ENCODE data around the gene ALKBH8.
"Not testable (repeated sequence)": the region's sequence is repeated elsewhere in the genome, so short reads cannot be mapped to it uniquely, and the experiment has no call there.

ALKBH8 gene

DNA sequence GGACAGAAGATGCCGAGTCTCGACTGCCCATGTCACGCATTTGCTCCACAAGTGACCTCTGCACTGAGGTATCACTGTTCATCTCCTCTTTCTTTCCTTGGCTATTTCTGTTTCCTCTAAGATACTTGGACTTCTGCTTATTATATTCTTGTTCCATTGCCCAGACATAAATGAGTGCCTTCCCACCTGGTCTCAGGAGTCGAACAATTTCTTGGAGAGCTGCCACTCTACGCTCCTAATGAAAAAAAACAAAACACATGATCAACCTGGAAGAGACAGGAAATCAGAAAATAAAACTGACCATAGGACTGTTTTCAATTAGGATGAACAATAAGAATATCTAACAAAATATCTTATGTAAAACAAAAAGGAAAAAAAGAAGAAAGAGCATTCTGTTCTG is 60.6 kb downstream of the ALKBH8 start:
- Histone ChIP-seq H3K4me1 (ENCODE audit: control insufficient read depth, insufficient read depth, low read length, poor library complexity, severe bottlenecking) (no peaks in the 10 kb centered on the region), H3K4me3 (ENCODE audit: extremely low read depth, insufficient read depth, low read length, poor library complexity, severe bottlenecking) (no peak overlapping the region), H3K36me3 (ENCODE audit: control insufficient read depth, insufficient read depth, low read length) (peaks cover 27% of the 10 kb centered on the region), H3K9me3 (ENCODE audit: control insufficient read depth, low read length) (peaks cover 8% of the 10 kb centered on the region), H3K27ac (ENCODE audit: low read depth, low read length, severe bottlenecking) (no peak overlapping the region)
- WGBS, 2 experiments (ENCODE audit: insufficient coverage in 2 of 2), result 97 to 100% methylated on average over 3 of the region's 5 CpGs

DNA sequence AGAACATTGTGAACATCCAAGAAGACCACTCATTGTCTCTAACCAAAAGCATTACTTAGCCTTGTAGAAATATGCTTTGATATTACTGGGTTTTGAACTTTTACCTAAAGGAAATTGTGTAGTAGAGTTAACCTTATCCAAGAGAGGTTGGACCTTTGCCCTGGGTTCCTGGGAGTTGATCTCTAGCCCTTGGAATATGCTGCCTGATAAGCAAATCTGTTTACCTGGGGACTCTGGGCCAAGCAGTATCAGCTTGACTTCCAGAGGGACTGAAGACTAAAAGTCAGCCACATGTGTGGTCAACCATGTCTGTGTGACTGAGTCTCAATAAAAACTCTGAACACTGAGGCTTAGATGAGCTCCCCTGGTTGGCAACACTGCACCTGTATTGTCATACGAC is 63.8 kb downstream of the ALKBH8 start:
- Histone ChIP-seq H3K9me3 (ENCODE audit: control insufficient read depth, low read length) (peaks cover 8% of the 10 kb centered on the region), H3K36me3 (ENCODE audit: control insufficient read depth, insufficient read depth, low read length) (peaks cover 27% of the 10 kb centered on the region), H3K27ac (ENCODE audit: low read depth, low read length, severe bottlenecking) (no peak overlapping the region), H3K4me3 (ENCODE audit: extremely low read depth, insufficient read depth, low read length, poor library complexity, severe bottlenecking) (no peak overlapping the region), H3K4me1 (ENCODE audit: control insufficient read depth, insufficient read depth, low read length, poor library complexity, severe bottlenecking) (no peaks in the 10 kb centered on the region)
- WGBS, 2 experiments (ENCODE audit: insufficient coverage in 2 of 2), result 94 to 100% methylated on average over 1 of the region's 1 CpG

DNA sequence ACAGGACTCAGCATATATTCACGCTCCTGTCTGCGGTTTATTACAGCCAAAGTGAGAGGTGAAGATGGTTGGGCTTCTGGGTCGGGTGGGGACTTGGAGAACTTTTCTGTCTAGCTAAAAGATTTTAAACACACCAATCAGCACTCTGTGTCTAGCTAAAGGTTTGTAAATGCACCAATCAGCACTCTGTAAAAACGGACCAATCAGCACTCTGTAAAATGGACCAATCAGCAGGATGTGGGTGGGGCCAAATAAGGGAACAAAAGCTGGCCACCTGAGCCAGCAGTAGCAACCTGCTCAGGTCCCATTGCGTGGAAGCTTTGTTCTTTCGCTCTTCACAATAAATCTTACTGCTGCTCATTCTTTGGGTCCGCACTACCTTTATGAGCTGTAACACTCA is 68.2 kb downstream of the ALKBH8 start:
- not testable (repeated sequence) for H3K36me3 ChIP-seq (ENCODE audit: control insufficient read depth, insufficient read depth, low read length); H3K4me1 ChIP-seq (ENCODE audit: control insufficient read depth, insufficient read depth, low read length, poor library complexity, severe bottlenecking); H3K9me3 ChIP-seq (ENCODE audit: control insufficient read depth, low read length); H3K4me3 ChIP-seq (ENCODE audit: extremely low read depth, insufficient read depth, low read length, poor library complexity, severe bottlenecking); H3K27ac ChIP-seq (ENCODE audit: low read depth, low read length, severe bottlenecking)
- WGBS, 2 experiments (ENCODE audit: insufficient coverage in 2 of 2), result 89 to 96% methylated on average over 3 to 4 of the region's 7 CpGs

DNA sequence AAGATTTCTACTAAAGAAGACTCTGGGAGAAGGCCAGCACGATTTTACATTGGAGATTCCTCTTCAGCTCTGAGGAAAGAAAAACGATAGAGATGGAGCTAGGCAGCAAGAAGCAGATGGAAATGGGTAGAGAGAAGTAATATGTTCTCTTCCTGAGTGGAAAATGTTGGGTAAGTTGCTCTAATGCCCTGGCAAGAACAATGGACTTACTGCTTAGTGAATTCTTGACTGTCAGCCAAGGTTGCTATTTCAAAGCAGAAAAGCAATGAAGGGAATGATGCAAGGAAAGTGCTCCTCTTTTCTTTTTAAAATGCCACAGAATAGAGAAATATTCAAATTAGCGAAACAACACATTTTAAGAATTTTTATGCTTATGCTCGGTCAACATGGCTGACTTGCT is 69.5 kb downstream of the ALKBH8 start:
- Histone ChIP-seq H3K4me1 (ENCODE audit: control insufficient read depth, insufficient read depth, low read length, poor library complexity, severe bottlenecking) (no peaks in the 10 kb centered on the region), H3K27ac (ENCODE audit: low read depth, low read length, severe bottlenecking) (no peak overlapping the region), H3K9me3 (ENCODE audit: control insufficient read depth, low read length) (no peaks in the 10 kb centered on the region), H3K4me3 (ENCODE audit: extremely low read depth, insufficient read depth, low read length, poor library complexity, severe bottlenecking) (no peak overlapping the region), H3K36me3 (ENCODE audit: control insufficient read depth, insufficient read depth, low read length) (no peaks in the 10 kb centered on the region)
- 79 to 80% methylated on average over 4 of the region's 4 CpGs for WGBS, 2 experiments (ENCODE audit: insufficient coverage in 2 of 2)

DNA sequence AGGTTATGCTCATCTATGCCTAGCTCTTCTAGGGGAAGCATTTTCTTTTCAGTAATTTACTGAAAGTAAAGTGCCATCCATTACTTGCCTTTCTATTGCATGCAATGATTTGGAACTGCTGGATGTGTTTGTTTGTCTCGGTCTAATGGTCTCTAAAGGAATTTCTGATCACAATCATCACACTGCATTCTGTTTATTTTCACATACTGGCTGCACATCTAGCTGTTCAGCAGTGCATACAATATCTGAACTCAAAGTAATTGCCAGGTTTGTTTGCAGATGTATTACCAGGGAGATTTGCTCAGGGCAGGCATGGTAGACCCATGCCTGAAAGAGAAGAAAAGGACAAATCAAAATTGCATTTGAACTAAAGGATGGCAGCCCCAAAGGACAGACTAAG is 71.5 kb downstream of the ALKBH8 start:
- WGBS, 2 experiments (ENCODE audit: insufficient coverage in 2 of 2), result 80% methylated on average over 1 of the region's 1 CpG; no CpG with 5 or more reads in 1 of the 2 experiments
- no peak overlapping the region for H3K4me3 ChIP-seq (ENCODE audit: extremely low read depth, insufficient read depth, low read length, poor library complexity, severe bottlenecking)
- no peak overlapping the region for H3K27ac ChIP-seq (ENCODE audit: low read depth, low read length, severe bottlenecking)
- no peaks in the 10 kb centered on the region for H3K9me3 ChIP-seq (ENCODE audit: control insufficient read depth, low read length)
- no peaks in the 10 kb centered on the region for H3K4me1 ChIP-seq (ENCODE audit: control insufficient read depth, insufficient read depth, low read length, poor library complexity, severe bottlenecking)
- no peaks in the 10 kb centered on the region for H3K36me3 ChIP-seq (ENCODE audit: control insufficient read depth, insufficient read depth, low read length)

DNA sequence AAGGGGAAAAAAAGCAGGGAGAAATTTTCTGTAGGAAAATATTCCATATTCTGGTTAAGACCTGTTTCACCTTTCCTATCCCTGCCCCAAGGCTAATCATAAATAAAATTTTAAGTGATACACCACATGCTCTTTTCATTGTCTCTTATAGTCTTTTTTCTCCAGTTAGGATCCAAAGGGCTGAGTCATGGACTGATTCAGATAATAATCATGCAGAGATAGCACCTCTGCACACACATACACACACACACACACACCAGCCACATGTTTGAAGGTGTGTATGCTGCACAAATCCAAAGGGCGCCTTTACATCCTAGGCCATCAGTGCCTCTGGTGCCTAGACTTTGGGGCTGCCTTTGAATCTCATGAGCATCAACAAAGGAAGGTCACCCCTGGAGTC is 72.4 kb downstream of the ALKBH8 start:
- no peak overlapping the region for H3K4me3 ChIP-seq (ENCODE audit: extremely low read depth, insufficient read depth, low read length, poor library complexity, severe bottlenecking)
- no peaks in the 10 kb centered on the region for H3K4me1 ChIP-seq (ENCODE audit: control insufficient read depth, insufficient read depth, low read length, poor library complexity, severe bottlenecking)
- H3K27ac ChIP-seq (ENCODE audit: low read depth, low read length, severe bottlenecking), result no peak overlapping the region
- H3K9me3 ChIP-seq (ENCODE audit: control insufficient read depth, low read length), result no peaks in the 10 kb centered on the region
- 100% methylated on average over 1 of the region's 1 CpG; no CpG with 5 or more reads in 1 of the 2 experiments for WGBS, 2 experiments (ENCODE audit: insufficient coverage in 2 of 2)
- no peaks in the 10 kb centered on the region for H3K36me3 ChIP-seq (ENCODE audit: control insufficient read depth, insufficient read depth, low read length)

DNA sequence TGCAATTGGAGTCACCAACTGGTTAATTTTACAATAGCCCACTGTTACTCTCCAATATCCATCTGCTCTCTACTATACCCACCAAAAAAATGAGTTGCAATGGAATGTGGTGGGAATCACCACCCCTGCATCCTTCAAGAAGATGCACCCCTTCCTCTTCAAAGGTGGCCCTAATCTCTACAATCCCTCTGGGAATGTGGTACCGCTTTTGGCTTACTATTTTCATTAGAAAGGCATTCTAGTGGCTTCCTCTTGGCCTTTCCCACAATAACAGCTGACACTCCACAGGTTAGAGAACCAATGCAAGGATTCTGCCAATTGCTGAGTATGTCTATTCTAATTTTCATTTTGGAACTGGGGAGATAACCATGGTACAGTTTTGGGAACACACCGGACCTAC is 74.7 kb downstream of the ALKBH8 start:
- H3K4me1 ChIP-seq (ENCODE audit: control insufficient read depth, insufficient read depth, low read length, poor library complexity, severe bottlenecking), result no peaks in the 10 kb centered on the region
- no peak overlapping the region for H3K4me3 ChIP-seq (ENCODE audit: extremely low read depth, insufficient read depth, low read length, poor library complexity, severe bottlenecking)
- H3K36me3 ChIP-seq (ENCODE audit: control insufficient read depth, insufficient read depth, low read length), result no peaks in the 10 kb centered on the region
- no peaks in the 10 kb centered on the region for H3K9me3 ChIP-seq (ENCODE audit: control insufficient read depth, low read length)
- WGBS, 2 experiments (ENCODE audit: insufficient coverage in 2 of 2), result 100% methylated on average over 1 to 2 of the region's 2 CpGs
- no peak overlapping the region for H3K27ac ChIP-seq (ENCODE audit: low read depth, low read length, severe bottlenecking)

DNA sequence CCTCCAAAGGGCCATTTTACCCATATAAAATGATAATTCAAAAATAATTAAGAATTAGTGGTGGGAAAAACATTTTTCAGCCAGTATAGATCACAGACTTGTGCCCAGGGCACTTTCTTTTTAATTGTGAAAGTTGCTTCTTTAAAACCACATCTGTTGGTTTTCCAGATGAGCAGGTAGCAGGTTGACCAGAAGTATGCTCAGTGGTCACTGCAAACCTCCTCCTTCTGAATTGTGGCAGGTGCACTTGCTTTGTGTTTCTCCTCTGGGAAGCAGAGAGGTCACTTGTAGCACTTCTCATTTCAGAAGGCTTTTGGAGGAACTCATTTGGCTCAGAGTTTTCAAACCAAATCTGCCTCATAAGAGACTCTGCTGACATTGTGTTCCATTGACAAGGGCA is 83.3 kb downstream of the ALKBH8 start:
- no peak overlapping the region for H3K27ac ChIP-seq (ENCODE audit: low read depth, low read length, severe bottlenecking)
- H3K4me3 ChIP-seq (ENCODE audit: extremely low read depth, insufficient read depth, low read length, poor library complexity, severe bottlenecking), result no peak overlapping the region
- no peaks in the 10 kb centered on the region for H3K36me3 ChIP-seq (ENCODE audit: control insufficient read depth, insufficient read depth, low read length)
- H3K9me3 ChIP-seq (ENCODE audit: control insufficient read depth, low read length), result no peaks in the 10 kb centered on the region
- H3K4me1 ChIP-seq (ENCODE audit: control insufficient read depth, insufficient read depth, low read length, poor library complexity, severe bottlenecking), result no peaks in the 10 kb centered on the region

DNA sequence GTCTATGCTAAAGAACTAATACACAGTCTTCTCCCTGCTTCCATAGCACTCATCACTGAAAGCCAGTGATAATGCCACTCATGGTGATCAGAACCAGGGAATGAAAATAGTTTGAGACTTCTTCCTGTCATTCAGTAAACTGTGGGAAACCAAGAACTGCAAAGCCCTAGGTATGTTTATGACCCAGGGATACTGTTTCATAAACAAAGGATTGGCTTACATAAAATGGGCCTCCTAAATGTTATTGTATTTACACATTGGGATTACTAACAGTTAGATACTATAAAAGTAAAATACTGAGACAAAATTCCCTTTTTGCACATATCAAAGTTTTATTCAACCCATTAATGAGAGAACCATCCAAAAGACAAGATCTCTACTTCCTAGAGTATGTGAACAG is 86.6 kb downstream of the ALKBH8 start:
- Histone ChIP-seq H3K9me3 (ENCODE audit: control insufficient read depth, low read length) (no peaks in the 10 kb centered on the region), H3K4me3 (ENCODE audit: extremely low read depth, insufficient read depth, low read length, poor library complexity, severe bottlenecking) (no peak overlapping the region), H3K27ac (ENCODE audit: low read depth, low read length, severe bottlenecking) (no peak overlapping the region), H3K36me3 (ENCODE audit: control insufficient read depth, insufficient read depth, low read length) (no peaks in the 10 kb centered on the region), H3K4me1 (ENCODE audit: control insufficient read depth, insufficient read depth, low read length, poor library complexity, severe bottlenecking) (no peaks in the 10 kb centered on the region)

DNA sequence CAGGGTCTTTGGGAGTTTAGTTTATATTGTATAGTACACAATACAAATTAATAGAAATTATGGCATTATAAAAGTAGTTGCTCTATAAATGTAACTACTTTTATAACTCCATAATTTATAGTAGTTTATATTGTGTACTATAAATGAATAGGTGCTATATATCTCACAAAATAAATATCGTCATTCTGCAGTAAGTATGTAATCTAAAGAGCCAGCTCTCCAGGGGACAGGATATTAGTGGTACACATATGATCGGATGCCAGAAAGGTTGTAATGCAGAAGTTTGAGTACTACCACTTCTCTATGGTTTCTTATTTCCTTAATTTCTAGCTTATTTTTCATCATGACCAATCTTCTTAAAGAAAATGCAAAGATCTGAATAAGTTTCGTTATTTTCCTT is 87.7 kb downstream of the ALKBH8 start:
- no peaks in the 10 kb centered on the region for H3K4me1 ChIP-seq (ENCODE audit: control insufficient read depth, insufficient read depth, low read length, poor library complexity, severe bottlenecking)
- H3K4me3 ChIP-seq (ENCODE audit: extremely low read depth, insufficient read depth, low read length, poor library complexity, severe bottlenecking), result no peak overlapping the region
- 100% methylated on average over 1 of the region's 3 CpGs; no CpG with 5 or more reads in 1 of the 2 experiments for WGBS, 2 experiments (ENCODE audit: insufficient coverage in 2 of 2)
- H3K27ac ChIP-seq (ENCODE audit: low read depth, low read length, severe bottlenecking), result no peak overlapping the region
- no peaks in the 10 kb centered on the region for H3K36me3 ChIP-seq (ENCODE audit: control insufficient read depth, insufficient read depth, low read length)
- H3K9me3 ChIP-seq (ENCODE audit: control insufficient read depth, low read length), result no peaks in the 10 kb centered on the region

DNA sequence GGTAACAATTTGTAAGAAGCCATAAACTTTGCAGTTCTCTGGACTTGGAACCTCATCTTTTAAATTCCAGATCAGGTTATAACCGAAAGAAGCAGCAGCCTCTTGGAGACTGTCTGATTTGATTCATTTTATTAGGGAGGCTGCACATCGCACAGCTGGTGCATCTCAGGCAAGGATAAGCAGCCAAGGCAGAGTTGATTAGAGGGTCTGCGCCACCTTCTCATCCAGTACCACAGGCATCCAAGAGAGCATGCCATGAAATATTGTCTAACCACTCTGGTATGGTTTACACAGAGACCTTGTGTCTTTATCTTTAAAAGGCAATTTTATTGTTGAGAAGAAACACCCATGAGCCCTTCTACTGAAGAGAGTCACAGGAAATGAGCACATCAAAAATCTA is 91.7 kb downstream of the ALKBH8 start:
- H3K4me1 ChIP-seq (ENCODE audit: control insufficient read depth, insufficient read depth, low read length, poor library complexity, severe bottlenecking), result no peaks in the 10 kb centered on the region
- no peaks in the 10 kb centered on the region for H3K9me3 ChIP-seq (ENCODE audit: control insufficient read depth, low read length)
- WGBS, 2 experiments (ENCODE audit: insufficient coverage in 2 of 2), result 90 to 100% methylated on average over 1 to 3 of the region's 3 CpGs
- no peaks in the 10 kb centered on the region for H3K36me3 ChIP-seq (ENCODE audit: control insufficient read depth, insufficient read depth, low read length)
- no peak overlapping the region for H3K27ac ChIP-seq (ENCODE audit: low read depth, low read length, severe bottlenecking)
- H3K4me3 ChIP-seq (ENCODE audit: extremely low read depth, insufficient read depth, low read length, poor library complexity, severe bottlenecking), result no peak overlapping the region

DNA sequence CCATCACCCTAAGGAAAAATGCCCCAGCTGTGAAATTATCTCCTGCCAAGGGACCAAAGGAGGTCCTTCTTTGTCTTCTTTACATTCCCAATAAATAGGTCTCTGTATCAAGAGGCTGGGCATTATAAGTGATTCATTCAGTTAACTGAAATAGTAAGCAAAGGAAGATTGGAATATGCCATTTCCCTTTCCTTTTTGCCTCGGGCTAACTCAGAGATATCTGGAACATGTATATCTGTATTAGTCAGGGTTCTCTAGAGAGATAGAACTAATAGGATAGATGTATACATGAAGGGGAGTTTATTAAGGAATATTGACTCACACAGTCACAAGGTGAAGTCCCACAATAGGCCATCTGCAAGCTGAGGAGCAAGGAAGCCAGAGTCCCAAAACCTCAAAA is 92.6 kb downstream of the ALKBH8 start:
- no peaks in the 10 kb centered on the region for H3K9me3 ChIP-seq (ENCODE audit: control insufficient read depth, low read length)
- no peaks in the 10 kb centered on the region for H3K4me1 ChIP-seq (ENCODE audit: control insufficient read depth, insufficient read depth, low read length, poor library complexity, severe bottlenecking)
- H3K27ac ChIP-seq (ENCODE audit: low read depth, low read length, severe bottlenecking), result no peak overlapping the region
- no CpG with 5 or more reads among the region's 1 CpG for WGBS, 2 experiments (ENCODE audit: insufficient coverage in 2 of 2)
- H3K36me3 ChIP-seq (ENCODE audit: control insufficient read depth, insufficient read depth, low read length), result no peaks in the 10 kb centered on the region
- H3K4me3 ChIP-seq (ENCODE audit: extremely low read depth, insufficient read depth, low read length, poor library complexity, severe bottlenecking), result no peak overlapping the region

Measured in mesodermal cell (in vitro differentiated cells).